Activated CD8-positive, alpha-beta T cell treated with anti-CD3 and anti-CD28 coated beads for 36 hours (primary cell): ENCODE results near the gene ITGB2. TPM values are rescaled to one million over a fixed set of nuclear protein-coding genes. Genes with fewer than 3 reads are reported as not detected.

Experiments
- ATAC-seq: fragments of 200-7000 bp; cut with Tn5 transposase; one replicate; pipeline ENCODE4 v1.10.0; 2021; ENCODE audit warnings: mild to moderate bottlenecking, moderate library complexity
- CTCF ChIA-PET: fragments of 350-600 bp; sonication (Branson Sonifier 250); formaldehyde crosslinking; loops from one replicate; lab custom pipeline; 2021; ENCODE audit warnings: antibody characterized with exemption; lab: Charles Lee
- POLR2A ChIA-PET: fragments of 350-600 bp; sonication (Branson Sonifier 250); formaldehyde crosslinking; loops from one replicate; lab custom pipeline; 2021; ENCODE audit warnings: antibody characterized with exemption; lab: Charles Lee
- DNase-seq: peaks from one replicate; pipeline ENCODE4 v3.0.0-alpha.2; 2020
- H3K27ac Mint-ChIP-seq: one replicate; pipeline ENCODE4 v1.8.0; 2021; ENCODE audit warnings: mild to moderate bottlenecking, mixed read lengths
- H3K27me3 Mint-ChIP-seq: one replicate; pipeline ENCODE4 v1.8.0; 2021; ENCODE audit warnings: mixed read lengths
- H3K36me3 Mint-ChIP-seq: one replicate; pipeline ENCODE4 v1.8.0; 2021; ENCODE audit warnings: low read depth, mixed read lengths
- H3K4me1 Mint-ChIP-seq: one replicate; pipeline ENCODE4 v1.8.0; 2021; ENCODE audit warnings: low read depth, mixed read lengths
- H3K4me3 Mint-ChIP-seq: one replicate; pipeline ENCODE4 v1.8.0; 2021; ENCODE audit warnings: mild to moderate bottlenecking, moderate library complexity, mixed read lengths
- H3K9me3 Mint-ChIP-seq: one replicate; pipeline ENCODE4 v1.8.0; 2021; ENCODE audit warnings: mixed read lengths
- intact Hi-C: fragments of 100-400 bp; cut with micrococcal nuclease; formaldehyde crosslinking; loops from one replicate; pipeline ENCODE4 v1.10.0; 2022
- total RNA-seq, 2 experiments: library from RNA; stranded (reverse); gene quantifications; one replicate each; pipeline ENCODE4 v1.2.3, GENCODE V29; 2021
- TF ChIP-seq, protein P1 (sequence below): fragments of 200-600 bp; IDR thresholded peaks from one replicate; pipeline ENCODE4 v1.8.0; 2022; ENCODE audit warnings: antibody characterized with exemption, mild to moderate bottlenecking

ITGB2 gene
- total RNA-seq, 2 experiments from 2014 or later, result 340 to 343 TPM

DNA sequence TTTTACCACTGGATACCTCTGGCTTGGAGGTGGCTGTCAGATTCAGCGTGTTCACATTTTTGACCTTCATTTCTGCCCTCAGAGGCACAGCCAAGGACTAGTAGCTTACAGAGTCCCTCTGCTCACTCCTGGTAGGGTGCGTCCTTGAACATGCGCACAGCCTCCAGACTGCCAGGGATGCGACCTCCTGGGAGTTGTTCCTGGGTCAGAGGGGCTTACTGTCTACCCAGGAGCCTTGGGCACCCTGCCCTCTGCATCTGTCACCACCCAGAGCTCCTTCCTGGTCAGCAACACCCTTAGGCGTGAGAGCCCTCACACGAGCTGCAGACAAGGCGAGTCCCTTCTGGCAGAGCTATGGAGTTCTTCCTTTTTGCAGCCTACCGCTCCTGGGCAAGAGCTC, 20.9 kb upstream of the ITGB2 start:
- ChIA-PET CTCF (interaction anchor here (1.2 to 14.9 kb wide), 4 partner anchors 8 to 198 kb away, joined by 3 to 170 read pairs (median 84); no protein-coding TSS in a partner anchor), POLR2A (no interaction called here)
- no peak for ATAC-seq
- TF ChIP-seq, protein P1, sequence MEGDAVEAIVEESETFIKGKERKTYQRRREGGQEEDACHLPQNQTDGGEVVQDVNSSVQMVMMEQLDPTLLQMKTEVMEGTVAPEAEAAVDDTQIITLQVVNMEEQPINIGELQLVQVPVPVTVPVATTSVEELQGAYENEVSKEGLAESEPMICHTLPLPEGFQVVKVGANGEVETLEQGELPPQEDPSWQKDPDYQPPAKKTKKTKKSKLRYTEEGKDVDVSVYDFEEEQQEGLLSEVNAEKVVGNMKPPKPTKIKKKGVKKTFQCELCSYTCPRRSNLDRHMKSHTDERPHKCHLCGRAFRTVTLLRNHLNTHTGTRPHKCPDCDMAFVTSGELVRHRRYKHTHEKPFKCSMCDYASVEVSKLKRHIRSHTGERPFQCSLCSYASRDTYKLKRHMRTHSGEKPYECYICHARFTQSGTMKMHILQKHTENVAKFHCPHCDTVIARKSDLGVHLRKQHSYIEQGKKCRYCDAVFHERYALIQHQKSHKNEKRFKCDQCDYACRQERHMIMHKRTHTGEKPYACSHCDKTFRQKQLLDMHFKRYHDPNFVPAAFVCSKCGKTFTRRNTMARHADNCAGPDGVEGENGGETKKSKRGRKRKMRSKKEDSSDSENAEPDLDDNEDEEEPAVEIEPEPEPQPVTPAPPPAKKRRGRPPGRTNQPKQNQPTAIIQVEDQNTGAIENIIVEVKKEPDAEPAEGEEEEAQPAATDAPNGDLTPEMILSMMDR, result no peak
- Mint-ChIP-seq H3K4me1 (peaks cover 48% of the 10 kb centered on the region), H3K9me3 (no peaks in the 10 kb centered on the region), H3K4me3 (peak overlapping the region; percentile 91), H3K27ac (peak overlapping the region; percentile 71), H3K36me3 (peaks cover 24% of the 10 kb centered on the region), H3K27me3 (no peaks in the 10 kb centered on the region)
- intact Hi-C loops, result no loop called here
- no peak for DNase-seq

DNA sequence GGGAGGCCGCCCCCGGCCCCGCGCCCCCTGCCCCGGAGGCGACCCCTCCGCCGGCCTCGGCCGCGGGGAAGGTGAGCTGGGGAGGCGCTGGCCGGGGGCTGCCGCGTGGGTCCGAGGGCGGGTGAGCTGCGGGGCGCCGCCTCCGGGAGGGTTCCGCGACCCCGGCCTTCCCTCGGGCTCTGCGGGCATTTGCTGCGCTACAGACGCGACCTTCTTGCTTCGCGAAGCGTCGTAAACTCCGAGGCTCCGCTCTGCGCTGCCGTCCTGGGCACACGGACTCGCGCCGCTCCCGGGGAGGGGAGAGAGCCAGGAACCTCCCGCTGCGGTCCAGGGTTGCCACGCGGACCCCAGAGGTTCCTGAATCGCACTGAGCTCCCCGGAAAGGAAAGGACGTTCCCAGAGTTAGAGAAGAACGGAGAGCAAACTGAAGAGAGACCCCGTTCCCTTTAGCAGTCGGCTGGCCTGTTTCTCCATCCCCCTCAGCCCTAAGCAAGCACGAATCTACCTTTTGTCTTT, 19.5 kb upstream of the ITGB2 start:
- ChIA-PET POLR2A (interaction anchor here (0.7 to 1.7 kb wide), 10 partner anchors 10 to 67 kb away, joined by 3 to 9 read pairs (median 5); partner anchors contain the start of gene PTTG1IP), CTCF (interaction anchor here (0.8 to 14.9 kb wide), 9 partner anchors 10 to 199 kb away, joined by 3 to 170 read pairs (median 4); no protein-coding TSS in a partner anchor)
- Mint-ChIP-seq H3K27me3 (no peaks in the 10 kb centered on the region), H3K4me1 (peaks cover 45% of the 10 kb centered on the region), H3K36me3 (peaks cover 18% of the 10 kb centered on the region), H3K9me3 (no peaks in the 10 kb centered on the region), H3K4me3 (peak overlapping the region; percentile 91), H3K27ac (peak overlapping the region; percentile 71)
- TF ChIP-seq, protein P1, result no peak
- ATAC-seq, result peak; percentile 52
- DNase-seq, result no peak
- intact Hi-C loops, result no loop called here

DNA sequence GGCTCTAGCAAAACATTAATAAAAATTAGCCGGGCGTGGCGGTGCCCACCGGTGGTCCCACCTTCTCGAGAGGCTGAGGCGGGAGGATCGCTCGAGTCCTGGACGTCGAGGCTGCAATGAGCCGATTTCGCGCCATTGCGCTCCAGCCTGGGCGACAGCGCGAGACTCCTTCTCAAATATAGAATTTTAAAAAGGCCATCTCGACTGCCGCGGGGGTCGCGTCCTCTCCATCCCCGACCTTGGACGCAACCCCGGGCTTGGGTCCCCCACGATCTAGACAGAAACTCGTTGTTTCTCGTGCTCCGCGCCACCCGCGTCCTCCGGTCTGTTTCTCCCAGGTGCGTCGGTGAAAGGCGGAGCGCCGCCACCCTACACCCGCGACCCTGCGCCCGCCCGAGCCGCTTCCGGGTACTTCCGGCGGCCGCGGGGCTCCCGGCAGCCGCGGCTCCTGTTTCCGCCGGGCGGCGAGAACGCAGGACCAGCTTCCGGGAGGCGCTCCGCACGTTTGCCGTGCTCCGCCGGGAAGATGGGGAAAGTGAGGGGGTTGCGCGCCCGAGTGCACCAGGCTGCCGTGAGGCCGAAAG, 18.9 kb upstream of the ITGB2 start, which contains the start of gene SLX9:
SLX9 (plus strand) TSS at position 498 of the 584 bp plus-strand sequence; CDS start at position 527, 29 bp downstream.
- Mint-ChIP-seq H3K4me1 (peaks cover 43% of the 10 kb centered on the region), H3K36me3 (peaks cover 18% of the 10 kb centered on the region)
- TF ChIP-seq, protein P1, result no peak

DNA sequence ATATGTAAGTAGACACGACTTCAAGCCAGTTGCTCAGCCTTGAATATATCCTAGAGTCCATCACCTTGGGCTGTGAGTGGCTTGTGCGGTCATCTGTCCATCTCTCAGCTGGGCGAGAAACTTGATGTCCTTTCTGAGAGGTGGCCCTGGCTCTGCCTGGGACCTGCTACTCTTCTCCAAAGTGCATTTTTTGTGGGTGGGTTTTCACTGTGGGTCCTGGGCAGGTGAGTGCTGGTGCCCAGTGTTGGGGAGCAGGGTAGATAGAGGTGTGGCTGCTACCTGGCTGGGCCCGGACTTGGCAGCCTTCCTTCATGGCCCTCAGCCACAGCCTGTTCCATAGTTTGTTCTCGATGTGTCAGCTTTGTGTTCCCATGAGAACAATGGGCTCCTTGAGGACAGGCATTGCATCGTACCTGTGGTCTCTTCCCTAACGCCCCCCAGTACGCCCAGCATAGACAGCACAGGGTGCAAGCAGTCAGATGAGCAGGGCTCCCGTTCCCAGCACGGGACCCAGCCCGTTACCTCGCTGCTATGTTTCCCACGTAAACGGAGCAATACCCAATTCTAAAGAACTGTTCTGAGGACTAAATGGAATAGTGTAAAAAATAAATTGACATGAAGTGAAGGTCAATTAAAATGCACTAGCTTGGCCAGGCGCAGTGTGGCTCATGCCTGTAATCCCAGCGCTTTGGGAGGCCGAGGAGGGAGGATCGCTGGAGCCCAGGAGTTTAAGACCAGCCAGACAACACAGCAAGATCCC, 18.3 kb upstream of the ITGB2 start:
- H3K4me3 Mint-ChIP-seq, result peak overlapping the region; percentile 91
- peaks cover 13% of the 10 kb centered on the region for H3K36me3 Mint-ChIP-seq
- no peak for ATAC-seq
- TF ChIP-seq, protein P1, result no peak
- intact Hi-C loops, result no loop called here
- ChIA-PET CTCF (interaction anchor here (1.0 to 2.5 kb wide), 5 partner anchors 11 to 189 kb away, joined by 3 to 9 read pairs (median 4); no protein-coding TSS in a partner anchor), POLR2A (interaction anchor here (0.8 to 1.7 kb wide), 5 partner anchors 10 to 65 kb away, joined by 3 to 9 read pairs (median 5); partner anchors contain the start of gene PTTG1IP)
- H3K4me1 Mint-ChIP-seq, result peaks cover 38% of the 10 kb centered on the region
- H3K9me3 Mint-ChIP-seq, result no peaks in the 10 kb centered on the region
- DNase-seq, result no peak
- H3K27me3 Mint-ChIP-seq, result no peaks in the 10 kb centered on the region
- H3K27ac Mint-ChIP-seq, result peak overlapping the region; percentile 92

More for the DNA sequence above, 18.9 kb upstream of the ITGB2 start, which contains the start of gene SLX9:
- DNase-seq (peak; percentile 83), ATAC-seq (peak; percentile 96)
- CTCF ChIA-PET, result interaction anchor here (0.8 to 14.9 kb wide), 8 partner anchors 10 to 200 kb away, joined by 3 to 170 read pairs (median 4); no protein-coding TSS in a partner anchor
- Mint-ChIP-seq H3K27me3 (no peaks in the 10 kb centered on the region), H3K4me3 (peak within 1 kb of the TSS; percentile 91), H3K27ac (peak within 1 kb of the TSS; percentile 92), H3K9me3 (no peaks in the 10 kb centered on the region)
- intact Hi-C loops, result no loop called here
- POLR2A ChIA-PET, result interaction anchor here (0.8 to 1.7 kb wide), 10 partner anchors 10 to 66 kb away, joined by 3 to 9 read pairs (median 5); partner anchors contain the start of gene PTTG1IP
